Mesodermal cell (in vitro differentiated cells): ENCODE measurements around the gene MLLT1.

Experiments
- H3K27ac ChIP-seq: 2 replicates; pipeline ENCODE4 v1.7.0; 2013; ENCODE audit warnings: mild to moderate bottlenecking, low read depth, low read length, moderate library complexity; ENCODE audit not compliant: severe bottlenecking
- H3K36me3 ChIP-seq: 2 replicates; pipeline ENCODE4 v1.7.1; 2013; ENCODE audit warnings: mild to moderate bottlenecking, low read length, moderate library complexity; ENCODE audit not compliant: control insufficient read depth, insufficient read depth
- H3K4me1 ChIP-seq: one replicate; pipeline ENCODE4 v1.7.1; 2013; ENCODE audit warnings: mild to moderate bottlenecking, low read length; ENCODE audit not compliant: insufficient read depth, control insufficient read depth, poor library complexity, severe bottlenecking
- H3K4me3 ChIP-seq: 2 replicates; pipeline ENCODE4 v1.7.0; 2013; ENCODE audit warnings: low read length, control low read depth, mild to moderate bottlenecking; ENCODE audit not compliant: insufficient read depth, poor library complexity, severe bottlenecking; ENCODE audit errors: extremely low read depth
- H3K9me3 ChIP-seq: 2 replicates; pipeline ENCODE4 v1.7.1; 2013; ENCODE audit warnings: mild to moderate bottlenecking, low read length, moderate library complexity; ENCODE audit not compliant: control insufficient read depth
- WGBS, 2 experiments: methylation state at CpG; one replicate each; pipeline ENCODE4 v1.1.5; 2013; ENCODE audit warnings: missing lambda C conversion rate in 2 of 2; ENCODE audit not compliant: insufficient coverage in 2 of 2; 5-methylcytosine and 5-hydroxymethylcytosine counted together

MLLT1 gene

DNA sequence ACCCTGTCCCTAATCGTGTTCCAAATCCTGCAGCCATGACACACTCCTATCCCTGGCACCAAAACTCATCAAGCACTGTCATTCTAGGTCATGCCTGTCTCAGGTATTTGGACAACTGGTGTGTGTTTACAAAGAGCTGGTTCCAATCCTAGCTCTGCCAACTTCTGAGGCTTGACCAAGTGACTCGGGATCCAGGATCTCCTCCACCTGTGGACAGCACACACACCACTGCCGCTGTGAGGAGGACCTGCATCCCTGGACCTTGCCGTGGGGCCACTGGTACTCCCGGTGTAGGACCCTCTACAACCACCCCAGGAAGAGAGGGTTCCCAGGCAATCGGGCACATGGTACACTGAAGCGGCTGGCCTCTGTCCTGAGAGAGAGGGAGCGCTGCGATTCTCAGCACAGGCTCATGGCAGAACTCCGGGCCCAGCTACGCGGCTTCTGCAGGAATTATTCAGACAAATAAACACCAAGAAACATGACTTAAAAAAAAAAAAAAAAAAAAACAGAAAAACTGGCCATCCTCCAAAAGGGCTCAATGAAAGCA is 20.4 kb downstream of the MLLT1 start:
- WGBS, 2 experiments: 96 to 100% methylated on average over 4 to 6 of the region's 12 CpGs
- Histone ChIP-seq H3K36me3 (peaks cover 82% of the 10 kb centered on the region), H3K27ac (no peak overlapping the region), H3K9me3 (no peaks in the 10 kb centered on the region), H3K4me1 (peaks cover 10% of the 10 kb centered on the region), H3K4me3 (no peak overlapping the region)

DNA sequence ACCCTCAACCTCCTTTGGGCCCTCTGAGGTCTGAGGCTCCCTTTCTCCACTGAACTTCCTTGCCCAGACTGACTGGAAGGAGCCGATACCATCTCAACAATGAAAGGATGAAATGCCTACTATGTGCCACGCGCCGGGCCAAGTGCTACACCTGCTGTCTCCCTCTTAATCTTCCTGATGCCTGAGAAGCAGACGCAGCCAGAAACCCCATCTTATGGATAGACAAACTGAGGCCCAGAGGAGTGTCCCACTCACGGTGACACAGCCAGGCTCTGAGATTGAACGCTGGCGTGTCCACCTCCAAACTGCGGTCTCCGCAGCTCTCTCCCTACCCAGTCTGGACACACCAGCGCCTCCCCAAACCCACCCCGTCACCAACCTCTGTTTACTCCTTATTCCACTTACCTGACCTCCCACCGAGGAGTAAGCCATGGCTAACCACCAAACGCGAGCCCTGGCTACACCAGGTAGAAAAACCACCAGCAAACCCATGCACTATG is 20.9 kb downstream of the MLLT1 start:
- H3K4me3 ChIP-seq: no peak overlapping the region
- no peak overlapping the region for H3K27ac ChIP-seq
- WGBS, 2 experiments: 97% methylated on average over 15 of the region's 15 CpGs
- peaks cover 87% of the 10 kb centered on the region for H3K36me3 ChIP-seq
- H3K4me1 ChIP-seq: peaks cover 5% of the 10 kb centered on the region
- H3K9me3 ChIP-seq: no peaks in the 10 kb centered on the region

GRCh38 chr19:6253954-6254733 is 25.6 kb downstream of the MLLT1 start:
- H3K4me1 ChIP-seq: no peaks in the 10 kb centered on the region
- no peak overlapping the region for H3K27ac ChIP-seq
- H3K4me3 ChIP-seq: no peak overlapping the region
- H3K36me3 ChIP-seq: peaks cover 68% of the 10 kb centered on the region
- H3K9me3 ChIP-seq: no peaks in the 10 kb centered on the region
- WGBS, 2 experiments: 86 to 91% methylated on average over 10 of the region's 14 CpGs

GRCh38 chr19:6252066-6252465 is 27.7 kb downstream of the MLLT1 start:
- Histone ChIP-seq H3K36me3 (peaks cover 66% of the 10 kb centered on the region), H3K27ac (no peak overlapping the region), H3K4me3 (no peak overlapping the region), H3K4me1 (no peaks in the 10 kb centered on the region), H3K9me3 (no peaks in the 10 kb centered on the region)
- WGBS, 2 experiments: 96 to 100% methylated on average over 6 to 7 of the region's 9 CpGs

GRCh38 chr19:6250909-6251308 is 28.9 kb downstream of the MLLT1 start:
- WGBS, 2 experiments: 92 to 95% methylated on average over 5 to 6 of the region's 13 CpGs
- H3K4me1 ChIP-seq: no peaks in the 10 kb centered on the region
- H3K27ac ChIP-seq: no peak overlapping the region
- no peaks in the 10 kb centered on the region for H3K9me3 ChIP-seq
- peaks cover 71% of the 10 kb centered on the region for H3K36me3 ChIP-seq
- H3K4me3 ChIP-seq: no peak overlapping the region

DNA sequence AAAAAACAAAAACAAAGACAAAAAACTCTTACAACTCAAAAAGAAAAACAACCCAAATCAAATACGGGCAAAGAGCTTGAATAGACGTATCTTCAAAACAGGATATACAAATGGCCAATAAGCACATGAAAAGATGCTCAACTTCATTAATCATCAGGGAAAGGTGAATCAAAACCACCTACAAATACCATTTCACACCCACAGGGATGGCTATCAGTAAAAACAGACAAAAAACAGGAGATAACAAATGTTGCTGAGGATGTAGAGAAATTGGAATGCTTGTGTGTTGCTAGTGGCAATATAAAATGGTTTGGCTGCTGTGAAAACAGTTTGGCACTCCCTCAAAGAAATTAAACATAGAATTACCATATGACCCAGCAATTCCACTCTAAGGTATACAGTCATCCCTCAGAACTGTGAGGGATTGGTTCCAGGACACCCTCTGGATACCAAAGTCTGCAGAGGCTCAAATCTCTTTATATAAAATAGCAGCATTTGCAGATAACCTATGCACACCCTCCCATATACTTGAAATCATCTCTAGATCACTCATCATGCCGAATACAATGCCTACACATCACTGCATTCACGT is 29.7 kb downstream of the MLLT1 start:
- Histone ChIP-seq H3K4me3 (no peak overlapping the region), H3K36me3 (peaks cover 68% of the 10 kb centered on the region), H3K4me1 (peaks cover under 1% of the 10 kb centered on the region), H3K27ac (no peak overlapping the region), H3K9me3 (no peaks in the 10 kb centered on the region)
- 91 to 96% methylated on average over 3 to 4 of the region's 4 CpGs for WGBS, 2 experiments

DNA sequence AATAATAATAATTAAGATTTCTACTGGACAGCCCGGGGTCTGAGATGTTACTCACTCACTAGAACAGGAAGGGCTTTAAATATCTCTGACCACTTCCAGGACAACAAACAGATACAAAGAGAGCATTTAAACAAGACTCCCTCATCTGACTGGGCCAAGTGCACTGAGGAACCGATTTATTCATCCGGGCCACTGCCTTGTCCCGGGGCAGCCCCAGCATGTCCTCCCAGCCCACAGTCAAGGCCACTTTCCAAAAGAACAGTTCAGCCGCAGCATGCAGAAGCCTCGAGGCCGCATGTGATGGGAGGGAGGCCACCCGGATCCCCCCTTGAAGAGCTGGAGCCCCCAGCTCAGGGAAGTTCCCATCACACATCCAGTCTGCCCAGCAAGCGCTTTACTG is 30.5 kb downstream of the MLLT1 start:
- Histone ChIP-seq H3K4me1 (peaks cover 9% of the 10 kb centered on the region), H3K9me3 (no peaks in the 10 kb centered on the region), H3K4me3 (no peak overlapping the region), H3K27ac (peak overlapping the region; percentile 39), H3K36me3 (peaks cover 60% of the 10 kb centered on the region)
- WGBS, 2 experiments: 95 to 98% methylated on average over 6 to 8 of the region's 9 CpGs

DNA sequence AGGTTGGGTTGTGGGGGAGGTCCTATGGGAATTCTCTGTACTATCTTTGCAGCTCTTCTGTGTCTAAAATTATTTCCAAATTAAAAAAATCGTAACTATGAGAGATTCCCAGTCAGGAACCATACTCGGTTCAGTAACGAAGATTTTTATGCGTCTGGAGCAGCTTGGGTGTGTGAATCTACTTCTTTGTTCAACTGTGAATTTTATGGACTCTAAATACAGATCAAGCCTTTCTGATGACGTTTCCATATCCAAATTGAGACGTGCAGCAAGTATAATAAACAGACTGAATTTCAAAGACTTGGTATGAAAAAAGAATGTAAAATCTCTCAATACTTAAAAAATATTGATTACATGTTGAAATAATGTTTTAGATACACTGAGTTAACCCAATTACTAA is 30.9 kb downstream of the MLLT1 start:
- Histone ChIP-seq H3K9me3 (no peaks in the 10 kb centered on the region), H3K36me3 (peaks cover 56% of the 10 kb centered on the region), H3K4me3 (no peak overlapping the region), H3K27ac (no peak overlapping the region), H3K4me1 (peaks cover 13% of the 10 kb centered on the region)
- WGBS, 2 experiments: 80 to 100% methylated on average over 1 to 4 of the region's 6 CpGs

DNA sequence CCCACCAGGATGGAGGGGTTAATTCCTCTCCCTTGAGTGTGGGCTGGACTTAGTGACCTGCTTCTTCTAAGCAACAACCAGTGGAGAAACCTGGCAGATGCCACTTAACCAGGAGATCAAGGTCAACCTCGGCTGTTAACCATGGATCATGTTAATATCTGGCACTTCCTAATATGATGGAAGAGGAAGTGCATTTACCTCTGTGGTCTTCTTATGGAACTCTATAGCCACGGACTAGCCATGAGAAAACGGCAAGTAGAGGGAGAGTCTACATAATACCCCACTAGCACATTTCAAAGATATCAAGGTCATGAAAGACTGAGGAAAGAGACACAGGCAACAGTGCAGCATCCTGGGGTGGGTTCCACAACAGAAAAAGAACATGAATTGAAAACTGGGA is 31.4 kb downstream of the MLLT1 start:
- Histone ChIP-seq H3K27ac (no peak overlapping the region), H3K4me3 (no peak overlapping the region), H3K36me3 (peaks cover 52% of the 10 kb centered on the region), H3K9me3 (no peaks in the 10 kb centered on the region), H3K4me1 (peaks cover 19% of the 10 kb centered on the region)
- 100% methylated on average over 1 of the region's 3 CpGs; no CpG with 5 or more reads in 1 of the 2 experiments for WGBS, 2 experiments

DNA sequence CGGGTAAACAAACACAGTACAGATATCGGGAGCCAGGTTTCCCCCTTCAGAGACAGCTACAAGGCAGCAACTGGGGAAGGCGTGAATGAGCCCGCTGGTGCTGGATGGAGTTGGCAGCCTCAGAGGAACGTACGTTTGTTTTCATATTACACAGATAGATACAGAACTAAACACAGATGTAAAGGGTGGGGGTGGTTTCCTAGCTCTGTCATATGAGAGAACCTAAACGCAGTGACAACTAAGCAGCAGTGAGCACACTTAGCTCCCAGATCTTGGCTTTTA is 32.8 kb downstream of the MLLT1 start:
- H3K9me3 ChIP-seq: no peaks in the 10 kb centered on the region
- H3K27ac ChIP-seq: no peak overlapping the region
- 100% methylated on average over 2 to 3 of the region's 7 CpGs for WGBS, 2 experiments
- H3K4me3 ChIP-seq: no peak overlapping the region
- peaks cover 60% of the 10 kb centered on the region for H3K36me3 ChIP-seq
- peaks cover 29% of the 10 kb centered on the region for H3K4me1 ChIP-seq
